WI38 (cell line): ENCODE results near the gene NANOS1.
"Not testable (repeated sequence)": the region's sequence is repeated elsewhere in the genome, so short reads cannot be mapped to it uniquely, and the experiment has no call there.

Experiments
- H3K4me3 ChIP-seq: 2 replicates; pipeline ENCODE4 v1.5.1; 2011; ENCODE audit warnings: low read depth, mild to moderate bottlenecking, control low read depth, low read length
- CTCF ChIP-seq: IDR thresholded peaks from 2 replicates; pipeline ENCODE4 v1.5.1; 2012; ENCODE audit warnings: low read depth, mild to moderate bottlenecking, control low read depth, low read length

NANOS1 gene

GRCh38 chr10:119020627-119020946, 8.9 kb upstream of the NANOS1 start:
- no peak overlapping the region for H3K4me3 ChIP-seq

GRCh38 chr10:119022846-119023552, 6.5 kb upstream of the NANOS1 start:
- no peak for TF ChIP-seq CTCF
- no peak overlapping the region for H3K4me3 ChIP-seq

More at GRCh38 chr10:119020627-119020946, 8.9 kb upstream of the NANOS1 start:
- no peak for TF ChIP-seq CTCF

- no peak overlapping the region for H3K4me3 ChIP-seq
- TF ChIP-seq CTCF, result no peak
Measured at GRCh38 chr10:119023553-119023868, 6.0 kb upstream of the NANOS1 start.

- no peak overlapping the region for H3K4me3 ChIP-seq
- TF ChIP-seq CTCF, result no peak
Measured at GRCh38 chr10:119024882-119025281, 4.6 kb upstream of the NANOS1 start.

- TF ChIP-seq CTCF, result no peak
- no peak overlapping the region for H3K4me3 ChIP-seq
Measured at GRCh38 chr10:119025336-119025735, 4.2 kb upstream of the NANOS1 start.

- no peak for TF ChIP-seq CTCF
- H3K4me3 ChIP-seq, result no peak overlapping the region
Measured at GRCh38 chr10:119025776-119026175, 3.7 kb upstream of the NANOS1 start.

- no peak overlapping the region for H3K4me3 ChIP-seq
- no peak for TF ChIP-seq CTCF
Measured at GRCh38 chr10:119026301-119027110, 3.0 kb upstream of the NANOS1 start.

- not testable (repeated sequence) for H3K4me3 ChIP-seq
Measured at GRCh38 chr10:119028445-119028899, 1.0 kb upstream of the NANOS1 start.
